A549 treated with AZD9567 at 1 μM for 4 hours (cell line): ENCODE data around the gene CUL9. TPM values are rescaled to one million over a fixed set of nuclear protein-coding genes. Genes with fewer than 3 reads are reported as not detected.

Experiments
- total RNA-seq: library from RNA; stranded (reverse); fragments of 200-300 nt; extraction: Qiagen RNA extraction; gene quantifications from 5 replicates; pipeline ENCODE4 v1.2.3, GENCODE V29; 2022; ENCODE audit not compliant: insufficient read depth

The CUL9 gene
- total RNA-seq: 6.1 to 9.7 TPM (median 9.2 TPM) in 5 replicates

GRCh38 chr6:43181942-43182860, at the start of gene CUL9:
Gene CUL9, plus strand, starts transcription at chr6:43182196. Its CDS starts 2,115 bp downstream, at chr6:43184311.

GRCh38 chr6:43170931-43171706, 10.9 kb upstream of the CUL9 start, which contains the start of gene SRF:
Gene SRF, plus strand, starts transcription at chr6:43171269. Its CDS starts 388 bp downstream, at chr6:43171657.

GRCh38 chr6:43228951-43229802, 47.2 kb downstream of the CUL9 start, which contains the start of gene DNPH1:
Gene DNPH1, minus strand, starts transcription at chr6:43229481. Its CDS starts 25 bp downstream, at chr6:43229456.

DNA sequence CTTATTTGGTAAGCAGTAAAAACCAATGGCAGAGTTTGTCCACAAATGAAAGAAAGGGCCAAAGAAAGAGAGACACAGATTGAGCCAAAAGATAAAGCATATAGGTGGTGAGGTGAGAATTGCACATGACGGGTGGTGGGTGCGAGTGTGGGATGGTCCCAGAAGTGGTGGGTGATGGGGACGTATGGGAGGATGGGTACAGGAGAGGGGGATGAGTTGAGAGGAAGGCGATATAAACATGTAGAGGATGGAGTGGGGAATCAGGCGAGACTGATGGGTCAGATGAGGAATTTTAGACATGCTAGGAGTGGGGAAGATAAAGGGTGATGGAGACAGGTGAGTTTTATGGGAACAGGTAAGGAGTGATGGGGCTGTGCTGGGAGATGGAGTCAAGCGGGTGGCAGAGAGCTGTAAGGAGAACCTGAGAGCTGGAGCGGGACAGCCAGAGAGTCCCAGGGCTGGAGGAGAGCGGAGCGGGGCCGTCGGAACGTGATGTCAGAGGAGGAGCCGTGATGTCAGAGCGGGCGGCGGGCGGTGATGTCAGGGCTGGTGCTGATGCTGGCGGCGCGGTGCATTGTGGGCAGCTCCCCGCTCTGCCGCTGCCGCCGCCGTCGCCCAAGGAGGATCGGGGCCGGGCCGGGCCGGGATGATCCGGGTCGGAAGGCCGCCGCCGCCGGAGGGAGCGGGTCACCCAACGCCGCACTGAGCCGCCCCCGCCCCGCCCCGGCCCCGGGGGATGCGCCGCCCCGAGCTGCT, 61.1 kb downstream of the CUL9 start, which contains the start of gene TTBK1:
TSS of gene TTBK1 (plus strand) at position 574 of the 756 bp plus-strand sequence. CDS start 3,180 bp downstream, outside the sequence.

Other genes starting within 250 kb of the CUL9 start
- 0.13 to 0.22 TPM (median 0.16 TPM) in 4 of 5 replicates, not detected in the other for gene GNMT, start 221.4 kb upstream of the CUL9 start, total RNA-seq
- 6.8 to 9.0 TPM (median 8.8 TPM) in 5 replicates for gene PEX6, start 203.0 kb upstream of the CUL9 start, total RNA-seq
- gene PPP2R5D, start 197.6 kb upstream of the CUL9 start, total RNA-seq: 24.4 to 30.2 TPM (median 25.9 TPM) in 5 replicates
- 84.2 to 98.3 TPM (median 93.7 TPM) in 5 replicates for gene MEA1, start 168.2 kb upstream of the CUL9 start, total RNA-seq
- gene KLHDC3, start 167.9 kb upstream of the CUL9 start, total RNA-seq: 26.1 to 33.2 TPM (median 28.5 TPM) in 5 replicates
- 67.4 to 78.5 TPM (median 71.4 TPM) in 5 replicates for gene RRP36, start 160.6 kb upstream of the CUL9 start, total RNA-seq
- gene CUL7, start 128.3 kb upstream of the CUL9 start, total RNA-seq: 5.6 to 8.5 TPM (median 7.8 TPM) in 5 replicates
- 60.2 to 69.4 TPM (median 62.1 TPM) in 5 replicates for gene MRPL2, start 122.8 kb upstream of the CUL9 start, total RNA-seq
- gene KLC4, start 122.6 kb upstream of the CUL9 start, total RNA-seq: 4.8 to 7.7 TPM (median 6.4 TPM) in 5 replicates
- 4.4 to 12.7 TPM (median 5.0 TPM) in 5 replicates for gene PTK7, start 105.9 kb upstream of the CUL9 start, total RNA-seq
- 13.9 to 16.8 TPM (median 16.4 TPM) in 5 replicates for gene SRF, start 10.9 kb upstream of the CUL9 start, total RNA-seq
- gene DNPH1, start 47.3 kb downstream of the CUL9 start, total RNA-seq: 54.2 to 100.0 TPM (median 95.4 TPM) in 5 replicates
- gene TTBK1, start 61.3 kb downstream of the CUL9 start, total RNA-seq: 0.03 to 0.06 TPM (median 0.05 TPM) in 4 of 5 replicates, not detected in the other
- gene SLC22A7, start 116.1 kb downstream of the CUL9 start, total RNA-seq: not detected in 5 replicates
- 0.23 to 0.57 TPM (median 0.53 TPM) in 4 of 5 replicates, not detected in the other for gene CRIP3, start 126.6 kb downstream of the CUL9 start, total RNA-seq
- gene ZNF318, start 187.5 kb downstream of the CUL9 start, total RNA-seq: 3.8 to 6.6 TPM (median 5.2 TPM) in 5 replicates
- 6.2 to 13.7 TPM (median 11.3 TPM) in 5 replicates for gene ABCC10, start 245.3 kb downstream of the CUL9 start, total RNA-seq